ENCODE data around the gene ADAR. TPM values are rescaled to one million over a fixed set of nuclear protein-coding genes. Genes with fewer than 3 reads are reported as not detected.

Gene ADAR
- polyA plus RNA-seq, 1 experiment: 143 TPM

- Histone ChIP-seq H3K4me3 (ENCODE audit: low read depth, low read length) (no peak overlapping the region), H3K27me3 (ENCODE audit: control insufficient read depth, insufficient read depth, low read length) (no peaks in the 10 kb centered on the region; the same call in 1 of the 2 replicates), H3K36me3 (ENCODE audit: control insufficient read depth, insufficient read depth, low read length) (peaks cover 11% of the 10 kb centered on the region)
- no peak for DNase-seq (ENCODE audit: low read depth)
- ChIA-PET CTCF (interaction anchor here (0.6 to 2.9 kb wide), 3 partner anchors 9 to 369 kb away, joined by 3 to 12 read pairs (median 3); no protein-coding TSS in a partner anchor), POLR2A (no interaction called here)
- TF ChIP-seq, protein P1, sequence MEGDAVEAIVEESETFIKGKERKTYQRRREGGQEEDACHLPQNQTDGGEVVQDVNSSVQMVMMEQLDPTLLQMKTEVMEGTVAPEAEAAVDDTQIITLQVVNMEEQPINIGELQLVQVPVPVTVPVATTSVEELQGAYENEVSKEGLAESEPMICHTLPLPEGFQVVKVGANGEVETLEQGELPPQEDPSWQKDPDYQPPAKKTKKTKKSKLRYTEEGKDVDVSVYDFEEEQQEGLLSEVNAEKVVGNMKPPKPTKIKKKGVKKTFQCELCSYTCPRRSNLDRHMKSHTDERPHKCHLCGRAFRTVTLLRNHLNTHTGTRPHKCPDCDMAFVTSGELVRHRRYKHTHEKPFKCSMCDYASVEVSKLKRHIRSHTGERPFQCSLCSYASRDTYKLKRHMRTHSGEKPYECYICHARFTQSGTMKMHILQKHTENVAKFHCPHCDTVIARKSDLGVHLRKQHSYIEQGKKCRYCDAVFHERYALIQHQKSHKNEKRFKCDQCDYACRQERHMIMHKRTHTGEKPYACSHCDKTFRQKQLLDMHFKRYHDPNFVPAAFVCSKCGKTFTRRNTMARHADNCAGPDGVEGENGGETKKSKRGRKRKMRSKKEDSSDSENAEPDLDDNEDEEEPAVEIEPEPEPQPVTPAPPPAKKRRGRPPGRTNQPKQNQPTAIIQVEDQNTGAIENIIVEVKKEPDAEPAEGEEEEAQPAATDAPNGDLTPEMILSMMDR (IDR thresholded peaks at IDR 0.05; ENCODE audit: insufficient read depth, low read depth, low read length): no peak
These were observed 32.6 kb downstream of the ADAR start for GRCh38 chr1:154575147-154575927.

DNA sequence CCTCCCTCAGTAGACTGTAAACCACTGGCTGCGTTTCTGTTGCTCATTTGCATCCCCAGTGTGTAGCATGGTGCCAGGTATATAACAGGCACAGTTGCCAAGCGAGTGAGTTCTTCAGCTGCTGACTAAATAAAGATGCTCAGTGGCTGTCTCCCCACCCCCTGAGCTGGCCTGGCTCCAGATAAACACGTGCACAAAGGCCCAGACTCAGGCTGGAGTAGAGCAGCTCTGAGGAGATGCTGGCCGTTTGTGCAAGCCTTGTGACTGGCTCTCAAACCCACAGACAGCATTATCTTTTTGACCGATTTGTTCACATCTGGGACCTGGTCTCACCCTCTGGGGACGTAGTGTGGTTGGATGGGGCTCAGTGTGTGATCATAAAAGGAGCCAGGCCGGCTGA is 33.3 kb downstream of the ADAR start:
- Histone ChIP-seq H3K27me3 (ENCODE audit: control insufficient read depth, insufficient read depth, low read length) (peaks cover 2% of the 10 kb centered on the region; the same call in 1 of the 2 replicates), H3K36me3 (ENCODE audit: control insufficient read depth, insufficient read depth, low read length) (peaks cover 6% of the 10 kb centered on the region), H3K4me3 (ENCODE audit: low read depth, low read length) (no peak overlapping the region)
- TF ChIP-seq, protein P1 (IDR thresholded peaks at IDR 0.05; ENCODE audit: insufficient read depth, low read depth, low read length): no peak
- DNase-seq (ENCODE audit: low read depth): no peak
- CTCF ChIA-PET: interaction anchor here (2.9 kb wide), 1 partner anchor 15 kb away, joined by 12 read pairs; no protein-coding TSS in a partner anchor
- POLR2A ChIA-PET: no interaction called here

GRCh38 chr1:154573168-154573510 is 34.8 kb downstream of the ADAR start:
- peaks cover 6% of the 10 kb centered on the region for H3K27me3 ChIP-seq (ENCODE audit: control insufficient read depth, insufficient read depth, low read length)
- POLR2A ChIA-PET: no interaction called here
- no peak for DNase-seq (ENCODE audit: low read depth)
- TF ChIP-seq, protein P1 (IDR thresholded peaks at IDR 0.05; ENCODE audit: insufficient read depth, low read depth, low read length): no peak
- peaks cover 3% of the 10 kb centered on the region for H3K36me3 ChIP-seq (ENCODE audit: control insufficient read depth, insufficient read depth, low read length)
- H3K4me3 ChIP-seq (ENCODE audit: low read depth, low read length): no peak overlapping the region
- CTCF ChIA-PET: interaction anchor here (0.9 kb wide), 1 partner anchor 21 kb away, joined by 3 read pairs; no protein-coding TSS in a partner anchor

DNA sequence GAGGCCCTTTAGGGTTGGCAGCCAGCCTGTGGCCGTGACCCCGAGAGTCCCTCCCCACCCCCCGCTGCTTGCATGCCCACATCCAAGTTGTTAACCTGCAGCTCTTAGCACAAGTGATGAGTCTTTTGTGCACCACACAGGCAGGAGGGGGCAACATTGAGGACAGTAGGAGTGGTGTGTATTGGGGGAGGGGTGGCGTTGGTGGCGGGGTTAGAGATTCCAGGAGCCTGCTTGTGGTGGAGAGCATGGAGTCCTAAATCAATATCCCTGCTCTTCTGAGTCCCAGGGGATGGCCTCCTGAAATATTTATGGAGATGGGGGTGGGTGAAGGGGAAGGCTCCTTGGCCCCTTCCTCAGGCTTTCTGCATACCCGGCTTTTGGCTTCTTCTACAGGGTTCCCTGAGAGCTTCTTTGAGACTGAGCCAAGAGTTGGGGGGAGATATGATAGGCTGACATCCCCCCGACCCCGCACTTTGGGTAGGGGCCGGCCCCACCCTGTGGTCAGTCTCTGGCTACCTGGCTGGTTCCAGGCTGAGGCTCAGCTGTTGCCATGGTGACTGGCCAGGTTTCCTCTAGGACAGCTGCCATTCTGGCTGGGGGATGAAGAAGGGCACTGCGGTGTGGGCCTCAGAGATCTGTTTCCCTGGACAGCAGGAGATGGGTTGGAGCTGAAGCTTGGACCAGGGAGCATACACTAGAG is 35.4 kb downstream of the ADAR start:
- CTCF ChIA-PET: interaction anchor here (0.9 kb wide), 1 partner anchor 22 kb away, joined by 3 read pairs; no protein-coding TSS in a partner anchor
- Histone ChIP-seq H3K36me3 (ENCODE audit: control insufficient read depth, insufficient read depth, low read length) (peaks cover 1% of the 10 kb centered on the region; the same call in 1 of the 2 replicates), H3K27me3 (ENCODE audit: control insufficient read depth, insufficient read depth, low read length) (peaks cover 6% of the 10 kb centered on the region), H3K4me3 (ENCODE audit: low read depth, low read length) (no peak overlapping the region)
- TF ChIP-seq, protein P1 (IDR thresholded peaks at IDR 0.05; ENCODE audit: insufficient read depth, low read depth, low read length): no peak
- DNase-seq (ENCODE audit: low read depth): no peak
- POLR2A ChIA-PET: no interaction called here

- no peak for DNase-seq (ENCODE audit: low read depth)
- H3K36me3 ChIP-seq (ENCODE audit: control insufficient read depth, insufficient read depth, low read length): peaks cover 1% of the 10 kb centered on the region; the same call in 1 of the 2 replicates
- no peak overlapping the region for H3K4me3 ChIP-seq (ENCODE audit: low read depth, low read length)
- ChIA-PET CTCF (no interaction called here), POLR2A (no interaction called here)
- peaks cover 9% of the 10 kb centered on the region for H3K27me3 ChIP-seq (ENCODE audit: control insufficient read depth, insufficient read depth, low read length)
- TF ChIP-seq, protein P1 (IDR thresholded peaks at IDR 0.05; ENCODE audit: insufficient read depth, low read depth, low read length): no peak
These were observed 36.1 kb downstream of the ADAR start for GRCh38 chr1:154571964-154572288.
